ENCODE data around the gene MUC2. TPM values are rescaled to one million over a fixed set of nuclear protein-coding genes. Genes with fewer than 3 reads are reported as not detected.

MUC2 gene
- total and polyA plus RNA-seq, 5 donors from 2014 or later = not detected

- Mint-ChIP-seq H3K4me3 (no peak overlapping the region), H3K9me3 (no peaks in the 10 kb centered on the region), H3K27me3 (no peaks in the 10 kb centered on the region), H3K27ac (peak overlapping the region in 1 of 3 donors; percentile 77), H3K4me1 (no peaks in the 10 kb centered on the region), H3K36me3 (no peaks in the 10 kb centered on the region)
- Histone ChIP-seq H3K4me3 (ENCODE audit: low read depth, low read length) (no peak overlapping the region), H3K4me1 (ENCODE audit: control insufficient read depth, insufficient read depth, low read length, poor library complexity, severe bottlenecking) (no peaks in the 10 kb centered on the region), H3K27me3 (ENCODE audit: control insufficient read depth, insufficient read depth, low read length) (no peaks in the 10 kb centered on the region), H3K9me3 (ENCODE audit: control insufficient read depth in 2 of 2, low read length in 2 of 2) (no peaks in the 10 kb centered on the region), H3K27ac (ENCODE audit: insufficient read depth, low read length, poor library complexity, severe bottlenecking) (no peak overlapping the region), H3K36me3 (ENCODE audit: control insufficient read depth, insufficient read depth, low read length) (no peaks in the 10 kb centered on the region)
- no peak for DNase-seq
- no peak for ATAC-seq (ENCODE audit: low read depth in 2 of 2)
Observed at GRCh38 chr11:1038921-1039320, 35.8 kb upstream of the MUC2 start.

GRCh38 chr11:1039481-1040427 is 34.9 kb upstream of the MUC2 start:
- no peaks in the 10 kb centered on the region for H3K9me3 Mint-ChIP-seq
- Histone ChIP-seq H3K27ac (ENCODE audit: insufficient read depth, low read length, poor library complexity, severe bottlenecking) (no peak overlapping the region), H3K36me3 (ENCODE audit: control insufficient read depth, insufficient read depth, low read length) (no peaks in the 10 kb centered on the region), H3K4me3 (ENCODE audit: low read depth, low read length) (no peak overlapping the region), H3K27me3 (ENCODE audit: control insufficient read depth, insufficient read depth, low read length) (no peaks in the 10 kb centered on the region), H3K4me1 (ENCODE audit: control insufficient read depth, insufficient read depth, low read length, poor library complexity, severe bottlenecking) (no peaks in the 10 kb centered on the region), H3K9me3 (ENCODE audit: control insufficient read depth in 2 of 2, low read length in 2 of 2) (no peaks in the 10 kb centered on the region)
- ATAC-seq (ENCODE audit: low read depth in 2 of 2) = no peak
- no peak for DNase-seq
- no peak overlapping the region for H3K27ac Mint-ChIP-seq
- H3K27me3 Mint-ChIP-seq = no peaks in the 10 kb centered on the region
- H3K4me1 Mint-ChIP-seq = no peaks in the 10 kb centered on the region
- H3K36me3 Mint-ChIP-seq = no peaks in the 10 kb centered on the region
- H3K4me3 Mint-ChIP-seq = no peak overlapping the region

GRCh38 chr11:1040428-1041148 is 34.1 kb upstream of the MUC2 start:
- H3K36me3 Mint-ChIP-seq = no peaks in the 10 kb centered on the region
- Histone ChIP-seq H3K9me3 (ENCODE audit: control insufficient read depth in 2 of 2, low read length in 2 of 2) (no peaks in the 10 kb centered on the region), H3K36me3 (ENCODE audit: control insufficient read depth, insufficient read depth, low read length) (no peaks in the 10 kb centered on the region), H3K27me3 (ENCODE audit: control insufficient read depth, insufficient read depth, low read length) (no peaks in the 10 kb centered on the region), H3K4me3 (ENCODE audit: low read depth, low read length) (no peak overlapping the region), H3K27ac (ENCODE audit: insufficient read depth, low read length, poor library complexity, severe bottlenecking) (no peak overlapping the region), H3K4me1 (ENCODE audit: control insufficient read depth, insufficient read depth, low read length, poor library complexity, severe bottlenecking) (no peaks in the 10 kb centered on the region)
- H3K27me3 Mint-ChIP-seq = no peaks in the 10 kb centered on the region
- peak overlapping the region in 1 of 4 donors; percentile 51 for H3K4me3 Mint-ChIP-seq
- DNase-seq = no peak
- no peak overlapping the region for H3K27ac Mint-ChIP-seq
- H3K4me1 Mint-ChIP-seq = no peaks in the 10 kb centered on the region
- ATAC-seq (ENCODE audit: low read depth in 2 of 2) = no peak
- H3K9me3 Mint-ChIP-seq = no peaks in the 10 kb centered on the region

- H3K27ac ChIP-seq (ENCODE audit: insufficient read depth, low read length, poor library complexity, severe bottlenecking) = no peak overlapping the region
- Mint-ChIP-seq H3K27ac (no peak overlapping the region), H3K9me3 (no peaks in the 10 kb centered on the region), H3K4me3 (no peak overlapping the region), H3K4me1 (no peaks in the 10 kb centered on the region), H3K27me3 (peaks cover 2% of the 10 kb centered on the region), H3K36me3 (no peaks in the 10 kb centered on the region)
- H3K36me3 ChIP-seq (ENCODE audit: control insufficient read depth, insufficient read depth, low read length) = no peaks in the 10 kb centered on the region
- H3K4me1 ChIP-seq (ENCODE audit: control insufficient read depth, insufficient read depth, low read length, poor library complexity, severe bottlenecking) = no peaks in the 10 kb centered on the region
- H3K27me3 ChIP-seq (ENCODE audit: control insufficient read depth, insufficient read depth, low read length) = no peaks in the 10 kb centered on the region
- ATAC-seq (ENCODE audit: low read depth in 2 of 2) = no peak
- H3K9me3 ChIP-seq (ENCODE audit: control insufficient read depth in 2 of 2, low read length in 2 of 2) = no peaks in the 10 kb centered on the region
- DNase-seq = no peak
- H3K4me3 ChIP-seq (ENCODE audit: low read depth, low read length) = no peak overlapping the region
Observed at GRCh38 chr11:1041149-1041467, 33.6 kb upstream of the MUC2 start.

- no peak for ATAC-seq (ENCODE audit: low read depth in 2 of 2)
- no peak overlapping the region for H3K4me3 Mint-ChIP-seq
- Histone ChIP-seq H3K4me3 (ENCODE audit: low read depth, low read length) (no peak overlapping the region), H3K36me3 (ENCODE audit: control insufficient read depth, insufficient read depth, low read length) (no peaks in the 10 kb centered on the region), H3K27me3 (ENCODE audit: control insufficient read depth, insufficient read depth, low read length) (no peaks in the 10 kb centered on the region), H3K4me1 (ENCODE audit: control insufficient read depth, insufficient read depth, low read length, poor library complexity, severe bottlenecking) (no peaks in the 10 kb centered on the region), H3K27ac (ENCODE audit: insufficient read depth, low read length, poor library complexity, severe bottlenecking) (no peak overlapping the region), H3K9me3 (ENCODE audit: control insufficient read depth in 2 of 2, low read length in 2 of 2) (no peaks in the 10 kb centered on the region)
- no peak overlapping the region for H3K27ac Mint-ChIP-seq
- peaks cover 5% of the 10 kb centered on the region for H3K27me3 Mint-ChIP-seq
- H3K4me1 Mint-ChIP-seq = peaks cover 0 to 2% (median 0%) of the 10 kb centered on the region in 4 donors
- no peak for DNase-seq
- no peaks in the 10 kb centered on the region for H3K9me3 Mint-ChIP-seq
- H3K36me3 Mint-ChIP-seq = no peaks in the 10 kb centered on the region
Observed at GRCh38 chr11:1041471-1041870, 33.2 kb upstream of the MUC2 start.

- H3K9me3 ChIP-seq (ENCODE audit: control insufficient read depth in 2 of 2, low read length in 2 of 2) = no peaks in the 10 kb centered on the region
- H3K27ac ChIP-seq (ENCODE audit: insufficient read depth, low read length, poor library complexity, severe bottlenecking) = no peak overlapping the region
- H3K36me3 ChIP-seq (ENCODE audit: control insufficient read depth, insufficient read depth, low read length) = no peaks in the 10 kb centered on the region
- peaks cover 10% of the 10 kb centered on the region for H3K27me3 Mint-ChIP-seq
- H3K36me3 Mint-ChIP-seq = no peaks in the 10 kb centered on the region
- H3K4me1 ChIP-seq (ENCODE audit: control insufficient read depth, insufficient read depth, low read length, poor library complexity, severe bottlenecking) = no peaks in the 10 kb centered on the region
- H3K4me3 ChIP-seq (ENCODE audit: low read depth, low read length) = no peak overlapping the region
- ATAC-seq (ENCODE audit: low read depth in 2 of 2) = no peak
- H3K4me3 Mint-ChIP-seq = no peak overlapping the region
- peaks cover 0 to under 1% (median 0%) of the 10 kb centered on the region in 7 donors for H3K9me3 Mint-ChIP-seq
- H3K27ac Mint-ChIP-seq = no peak overlapping the region
- H3K27me3 ChIP-seq (ENCODE audit: control insufficient read depth, insufficient read depth, low read length) = no peaks in the 10 kb centered on the region
- H3K4me1 Mint-ChIP-seq = peaks cover 0 to 2% (median 0%) of the 10 kb centered on the region in 4 donors
- DNase-seq = no peak
Observed at GRCh38 chr11:1041936-1042608, 32.6 kb upstream of the MUC2 start.

- no peaks in the 10 kb centered on the region for H3K9me3 ChIP-seq (ENCODE audit: control insufficient read depth in 2 of 2, low read length in 2 of 2)
- DNase-seq = no peak
- Mint-ChIP-seq H3K4me1 (peaks cover 0 to 2% (median 0%) of the 10 kb centered on the region in 4 donors), H3K27me3 (peaks cover 15% of the 10 kb centered on the region), H3K36me3 (no peaks in the 10 kb centered on the region), H3K9me3 (peaks cover 0 to 3% (median 0%) of the 10 kb centered on the region in 7 donors), H3K4me3 (no peak overlapping the region), H3K27ac (no peak overlapping the region)
- no peak overlapping the region for H3K27ac ChIP-seq (ENCODE audit: insufficient read depth, low read length, poor library complexity, severe bottlenecking)
- no peak overlapping the region for H3K4me3 ChIP-seq (ENCODE audit: low read depth, low read length)
- ATAC-seq (ENCODE audit: low read depth in 2 of 2) = no peak
- no peaks in the 10 kb centered on the region for H3K4me1 ChIP-seq (ENCODE audit: control insufficient read depth, insufficient read depth, low read length, poor library complexity, severe bottlenecking)
- no peaks in the 10 kb centered on the region for H3K36me3 ChIP-seq (ENCODE audit: control insufficient read depth, insufficient read depth, low read length)
- no peaks in the 10 kb centered on the region for H3K27me3 ChIP-seq (ENCODE audit: control insufficient read depth, insufficient read depth, low read length)
Observed at GRCh38 chr11:1042626-1043562, 31.8 kb upstream of the MUC2 start.

All from CD4-positive, CD25-positive, alpha-beta regulatory T cell (primary cell).